Esophagus squamous epithelium (tissue), 4 donors: ENCODE measurements around the gene CDK6.

Experiments
- POLR2A ChIP-seq, 4 donors: fragments of 450-650 bp; IDR thresholded peaks; one replicate each; pipeline ENCODE4 v1.6.1; 2017; ENCODE audit warnings: antibody characterized with exemption in 4 of 4, mild to moderate bottlenecking in 4 of 4, moderate library complexity in 3 of 4
- TF ChIP-seq, protein P1 (sequence below), 6 experiments: fragments of 450-650 bp in 4 of 6; fragments of 200-600 bp in 2 of 6; sonication (generic) in 2 of 6; IDR thresholded peaks; one replicate each; pipeline ENCODE4 v1.5.1; 2016 to 2019; ENCODE audit warnings: antibody characterized with exemption in 6 of 6, mild to moderate bottlenecking in 4 of 6, moderate library complexity in 4 of 6

DNA sequence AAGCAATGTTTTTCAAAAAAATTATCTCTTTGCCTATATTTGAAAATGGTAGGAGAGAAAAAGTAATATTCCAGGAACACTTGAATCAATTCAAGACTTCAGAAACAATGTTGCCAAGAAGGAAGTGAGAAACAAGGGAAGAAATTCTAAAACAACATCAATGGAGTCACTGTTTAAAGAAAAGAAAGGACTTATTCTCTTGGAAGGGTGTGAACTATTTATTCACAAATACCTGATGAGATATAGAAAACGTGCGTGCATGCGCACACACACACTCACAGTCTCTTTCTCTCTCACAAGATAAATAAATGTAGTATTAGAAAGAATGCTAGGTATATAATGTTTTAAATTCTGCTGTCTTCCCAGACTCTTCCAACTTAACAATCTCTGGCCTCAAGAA lies 128.9 kb downstream of the CDK6 start:
- TF ChIP-seq, protein P1, sequence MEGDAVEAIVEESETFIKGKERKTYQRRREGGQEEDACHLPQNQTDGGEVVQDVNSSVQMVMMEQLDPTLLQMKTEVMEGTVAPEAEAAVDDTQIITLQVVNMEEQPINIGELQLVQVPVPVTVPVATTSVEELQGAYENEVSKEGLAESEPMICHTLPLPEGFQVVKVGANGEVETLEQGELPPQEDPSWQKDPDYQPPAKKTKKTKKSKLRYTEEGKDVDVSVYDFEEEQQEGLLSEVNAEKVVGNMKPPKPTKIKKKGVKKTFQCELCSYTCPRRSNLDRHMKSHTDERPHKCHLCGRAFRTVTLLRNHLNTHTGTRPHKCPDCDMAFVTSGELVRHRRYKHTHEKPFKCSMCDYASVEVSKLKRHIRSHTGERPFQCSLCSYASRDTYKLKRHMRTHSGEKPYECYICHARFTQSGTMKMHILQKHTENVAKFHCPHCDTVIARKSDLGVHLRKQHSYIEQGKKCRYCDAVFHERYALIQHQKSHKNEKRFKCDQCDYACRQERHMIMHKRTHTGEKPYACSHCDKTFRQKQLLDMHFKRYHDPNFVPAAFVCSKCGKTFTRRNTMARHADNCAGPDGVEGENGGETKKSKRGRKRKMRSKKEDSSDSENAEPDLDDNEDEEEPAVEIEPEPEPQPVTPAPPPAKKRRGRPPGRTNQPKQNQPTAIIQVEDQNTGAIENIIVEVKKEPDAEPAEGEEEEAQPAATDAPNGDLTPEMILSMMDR (IDR thresholded peaks at IDR 0.05): no peak
- TF ChIP-seq POLR2A (IDR thresholded peaks at IDR 0.05): no peak
